ENCODE results near the gene SAMD3.

DNA sequence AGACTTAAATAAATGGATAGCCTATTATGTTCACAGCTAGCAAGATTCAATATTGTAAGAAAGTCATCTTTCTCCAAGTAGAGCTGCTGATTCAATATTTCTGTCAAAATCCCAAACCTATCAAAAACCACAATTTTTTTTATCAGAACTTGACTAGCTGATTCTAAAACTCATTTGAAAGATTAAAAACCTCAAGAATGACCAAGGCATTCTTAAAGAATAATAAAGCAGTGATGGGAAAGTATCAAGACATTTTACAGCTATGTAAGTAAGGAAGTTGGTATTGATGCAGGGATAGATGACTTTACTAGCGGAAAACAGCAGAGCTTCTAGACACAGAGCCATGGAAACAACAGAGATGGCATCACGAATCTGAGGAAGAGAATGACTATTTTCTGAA lies 64.7 kb downstream of the SAMD3 start:
- TF ChIP-seq, protein P1, sequence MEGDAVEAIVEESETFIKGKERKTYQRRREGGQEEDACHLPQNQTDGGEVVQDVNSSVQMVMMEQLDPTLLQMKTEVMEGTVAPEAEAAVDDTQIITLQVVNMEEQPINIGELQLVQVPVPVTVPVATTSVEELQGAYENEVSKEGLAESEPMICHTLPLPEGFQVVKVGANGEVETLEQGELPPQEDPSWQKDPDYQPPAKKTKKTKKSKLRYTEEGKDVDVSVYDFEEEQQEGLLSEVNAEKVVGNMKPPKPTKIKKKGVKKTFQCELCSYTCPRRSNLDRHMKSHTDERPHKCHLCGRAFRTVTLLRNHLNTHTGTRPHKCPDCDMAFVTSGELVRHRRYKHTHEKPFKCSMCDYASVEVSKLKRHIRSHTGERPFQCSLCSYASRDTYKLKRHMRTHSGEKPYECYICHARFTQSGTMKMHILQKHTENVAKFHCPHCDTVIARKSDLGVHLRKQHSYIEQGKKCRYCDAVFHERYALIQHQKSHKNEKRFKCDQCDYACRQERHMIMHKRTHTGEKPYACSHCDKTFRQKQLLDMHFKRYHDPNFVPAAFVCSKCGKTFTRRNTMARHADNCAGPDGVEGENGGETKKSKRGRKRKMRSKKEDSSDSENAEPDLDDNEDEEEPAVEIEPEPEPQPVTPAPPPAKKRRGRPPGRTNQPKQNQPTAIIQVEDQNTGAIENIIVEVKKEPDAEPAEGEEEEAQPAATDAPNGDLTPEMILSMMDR (IDR thresholded peaks at IDR 0.05; ENCODE audit: insufficient read depth, low read depth, low read length) = no peak
- TF ChIP-seq EZH2 (IDR thresholded peaks at IDR 0.05; ENCODE audit: insufficient read depth, low read length) = no peak
